IPS-20b (cell line): ENCODE results near the gene RAPGEF6.

Source experiments
- H3K27ac ChIP-seq: one replicate; pipeline ENCODE4 v1.5.1; 2013; ENCODE audit warnings: low read length
- H3K27me3 ChIP-seq: 2 replicates; pipeline ENCODE4 v1.6.1; 2013; ENCODE audit warnings: mild to moderate bottlenecking, low read length, inconsistent platforms; ENCODE audit not compliant: insufficient read depth
- H3K36me3 ChIP-seq: 2 replicates; pipeline ENCODE4 v1.6.1; 2013; ENCODE audit warnings: low read depth, mild to moderate bottlenecking, inconsistent platforms, low read length, moderate library complexity; ENCODE audit not compliant: insufficient read depth
- H3K4me1 ChIP-seq: 2 replicates; pipeline ENCODE4 v1.6.1; 2013; ENCODE audit warnings: mild to moderate bottlenecking, control low read depth, inconsistent platforms, low read length, moderate library complexity; ENCODE audit not compliant: insufficient read depth
- H3K4me3 ChIP-seq: 2 replicates; pipeline ENCODE4 v1.5.1; 2013; ENCODE audit warnings: mild to moderate bottlenecking, low read length, inconsistent platforms
- H3K9ac ChIP-seq: 2 replicates; pipeline ENCODE4 v1.6.1; 2013; ENCODE audit warnings: low read depth, mild to moderate bottlenecking, inconsistent platforms, low read length, moderate library complexity
- H3K9me3 ChIP-seq: 2 replicates; pipeline ENCODE4 v1.6.1; 2013; ENCODE audit warnings: mild to moderate bottlenecking, low read depth, low read length, inconsistent platforms; ENCODE audit not compliant: insufficient read depth

RAPGEF6 gene

DNA sequence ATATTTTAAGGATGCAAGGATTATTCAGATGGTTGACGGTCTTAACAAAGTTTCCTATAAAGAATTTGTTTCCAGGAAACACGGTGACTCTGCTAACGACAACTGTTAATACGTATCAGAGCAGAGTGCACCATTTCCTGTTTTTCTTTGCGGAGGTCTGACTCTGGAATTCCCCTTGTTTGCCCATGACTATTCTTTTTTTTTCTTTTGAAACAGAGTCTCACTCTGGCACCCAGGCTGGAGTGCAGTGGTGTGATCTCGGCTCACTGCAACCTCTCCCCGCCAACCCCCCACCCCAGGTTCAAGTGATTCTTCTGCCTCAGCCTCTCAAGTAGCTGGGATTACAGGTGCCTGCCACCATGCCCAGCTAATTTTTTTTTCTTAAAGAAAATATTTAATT, 255.3 kb downstream of the RAPGEF6 start:
- H3K36me3 ChIP-seq: no peaks in the 10 kb centered on the region
- H3K27ac ChIP-seq: no peak overlapping the region
- no peaks in the 10 kb centered on the region for H3K27me3 ChIP-seq
- H3K4me1 ChIP-seq: no peaks in the 10 kb centered on the region
- H3K9me3 ChIP-seq: no peaks in the 10 kb centered on the region
- no peak overlapping the region for H3K4me3 ChIP-seq
- H3K9ac ChIP-seq: no peak overlapping the region

DNA sequence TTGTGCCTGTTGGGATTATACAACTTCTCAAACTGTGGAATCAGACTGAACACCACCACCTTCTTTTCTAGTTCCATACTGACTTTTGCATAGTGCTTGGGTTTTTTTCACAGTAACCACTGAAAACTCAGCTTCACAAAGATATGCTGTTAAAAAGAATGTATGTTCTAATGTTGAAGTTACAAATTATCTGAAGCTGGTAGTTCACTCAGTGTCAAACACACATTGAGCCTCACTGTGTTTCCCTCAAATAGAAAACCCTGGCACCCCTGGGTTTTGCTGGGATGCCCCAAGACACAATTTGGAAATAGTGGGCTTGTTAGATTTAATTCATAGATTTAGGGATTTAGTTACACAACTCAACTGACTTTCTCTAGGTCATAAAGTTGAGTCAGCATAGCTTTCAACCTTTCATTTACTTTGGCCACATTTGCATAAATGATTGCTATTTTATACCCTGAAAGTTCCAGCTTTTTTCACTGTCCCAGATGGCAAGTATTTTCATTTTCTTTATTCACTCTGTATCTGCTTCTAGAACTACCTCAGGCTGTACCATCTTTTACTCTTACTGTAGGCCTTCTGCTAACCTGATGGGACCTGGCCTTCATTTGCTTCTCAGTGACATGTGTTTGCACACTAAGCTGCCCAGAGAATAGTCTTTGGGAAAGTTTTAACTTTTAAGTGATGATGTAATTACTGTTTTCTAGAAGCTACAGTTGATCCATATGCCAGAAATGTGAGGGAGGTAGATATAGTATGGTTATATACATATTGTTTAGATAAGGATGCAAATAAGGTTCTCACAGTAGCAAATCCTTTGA, 256.1 kb downstream of the RAPGEF6 start:
- Histone ChIP-seq H3K9ac (no peak overlapping the region), H3K4me3 (no peak overlapping the region), H3K9me3 (no peaks in the 10 kb centered on the region), H3K4me1 (no peaks in the 10 kb centered on the region), H3K27me3 (no peaks in the 10 kb centered on the region), H3K36me3 (no peaks in the 10 kb centered on the region), H3K27ac (no peak overlapping the region)

DNA sequence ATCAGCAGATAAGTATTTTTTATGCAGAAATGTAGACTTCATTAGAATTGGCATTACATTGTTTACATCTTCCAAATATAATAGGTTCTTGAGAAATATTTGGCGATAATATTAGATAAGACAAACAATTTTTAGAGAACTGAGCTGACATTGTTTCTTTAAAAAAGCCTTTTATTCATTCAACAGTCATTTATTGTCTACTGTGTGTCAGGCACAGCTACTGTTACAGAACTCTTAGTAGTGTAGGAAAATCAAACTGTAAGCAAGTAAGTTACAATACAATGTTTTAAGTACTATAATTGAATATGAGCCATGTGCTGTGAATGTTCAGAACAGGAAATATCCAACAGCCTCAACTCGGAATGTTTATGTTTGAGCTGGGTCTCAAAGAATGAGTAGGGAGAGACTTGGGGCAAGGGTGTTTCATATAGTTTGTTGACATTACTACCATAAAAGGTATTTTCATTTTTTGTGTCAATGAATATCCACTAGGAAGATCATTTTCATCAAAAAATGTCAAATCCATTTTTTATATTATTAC, 257.2 kb downstream of the RAPGEF6 start:
- H3K4me1 ChIP-seq: no peaks in the 10 kb centered on the region
- H3K27me3 ChIP-seq: no peaks in the 10 kb centered on the region
- no peak overlapping the region for H3K4me3 ChIP-seq
- H3K36me3 ChIP-seq: no peaks in the 10 kb centered on the region
- no peak overlapping the region for H3K9ac ChIP-seq
- no peaks in the 10 kb centered on the region for H3K9me3 ChIP-seq
- no peak overlapping the region for H3K27ac ChIP-seq

DNA sequence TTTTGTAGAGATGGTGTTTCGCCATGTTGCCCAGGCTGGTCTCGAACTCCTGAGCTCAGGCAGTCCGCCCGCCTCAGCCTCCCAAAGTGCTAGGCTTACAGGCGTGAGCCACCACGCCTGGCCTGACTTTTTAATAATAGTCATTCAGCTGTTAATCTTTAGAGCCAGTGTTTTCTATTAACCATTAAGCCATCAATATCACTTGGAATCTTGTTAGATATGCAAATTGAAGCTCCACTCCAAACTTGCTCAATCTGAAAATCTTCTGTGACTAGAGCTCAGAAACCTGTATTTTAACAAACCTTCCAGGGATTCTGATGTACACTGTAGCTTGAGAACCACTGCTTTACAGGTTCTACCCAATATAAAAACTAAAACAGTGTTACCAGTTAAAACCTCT, 257.7 kb downstream of the RAPGEF6 start:
- no peaks in the 10 kb centered on the region for H3K9me3 ChIP-seq
- no peaks in the 10 kb centered on the region for H3K36me3 ChIP-seq
- H3K4me1 ChIP-seq: no peaks in the 10 kb centered on the region
- no peak overlapping the region for H3K4me3 ChIP-seq
- no peak overlapping the region for H3K9ac ChIP-seq
- H3K27ac ChIP-seq: no peak overlapping the region
- H3K27me3 ChIP-seq: no peaks in the 10 kb centered on the region

DNA sequence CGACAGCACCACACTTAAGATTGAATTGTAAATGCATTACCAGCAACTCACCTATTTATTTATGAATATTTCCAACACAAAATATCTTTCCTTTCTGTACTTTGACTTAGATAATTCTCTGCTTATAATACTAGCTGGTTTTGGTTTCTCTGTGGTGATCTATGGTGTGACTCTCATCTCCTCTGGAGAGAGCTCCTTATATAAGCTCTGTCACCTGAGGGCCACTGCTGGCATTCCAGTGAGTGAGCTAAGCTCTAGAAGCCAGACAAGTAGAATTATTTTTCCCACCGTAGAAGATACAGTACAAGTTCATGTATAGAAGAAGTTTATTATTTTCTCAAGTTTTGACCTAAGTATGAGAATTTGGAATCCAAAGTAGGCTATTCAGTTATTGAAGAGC, 259.7 kb downstream of the RAPGEF6 start:
- Histone ChIP-seq H3K4me1 (no peaks in the 10 kb centered on the region), H3K4me3 (no peak overlapping the region), H3K36me3 (no peaks in the 10 kb centered on the region), H3K27ac (no peak overlapping the region), H3K9me3 (no peaks in the 10 kb centered on the region), H3K27me3 (no peaks in the 10 kb centered on the region), H3K9ac (no peak overlapping the region)
